Thyroid gland (tissue), 4 donors: ENCODE measurements around the gene CUL9.

ENCODE experiments used
- POLR2A ChIP-seq, 2 donors: fragments of 450-650 bp; IDR thresholded peaks; one replicate each; pipeline ENCODE4 v1.6.1; 2017; ENCODE audit warnings: antibody characterized with exemption in 2 of 2, mild to moderate bottlenecking in 2 of 2, moderate library complexity in 1 of 2
- TF ChIP-seq, protein P1 (sequence below), 6 experiments: fragments of 200-600 bp in 3 of 6; fragments of 450-650 bp in 3 of 6; sonication (generic) in 3 of 6; IDR thresholded peaks; one replicate each; pipeline ENCODE4 v1.5.1; 2016 to 2019; ENCODE audit warnings: antibody characterized with exemption in 6 of 6, mild to moderate bottlenecking in 2 of 6, inconsistent platforms in 1 of 6, moderate library complexity in 1 of 6

DNA sequence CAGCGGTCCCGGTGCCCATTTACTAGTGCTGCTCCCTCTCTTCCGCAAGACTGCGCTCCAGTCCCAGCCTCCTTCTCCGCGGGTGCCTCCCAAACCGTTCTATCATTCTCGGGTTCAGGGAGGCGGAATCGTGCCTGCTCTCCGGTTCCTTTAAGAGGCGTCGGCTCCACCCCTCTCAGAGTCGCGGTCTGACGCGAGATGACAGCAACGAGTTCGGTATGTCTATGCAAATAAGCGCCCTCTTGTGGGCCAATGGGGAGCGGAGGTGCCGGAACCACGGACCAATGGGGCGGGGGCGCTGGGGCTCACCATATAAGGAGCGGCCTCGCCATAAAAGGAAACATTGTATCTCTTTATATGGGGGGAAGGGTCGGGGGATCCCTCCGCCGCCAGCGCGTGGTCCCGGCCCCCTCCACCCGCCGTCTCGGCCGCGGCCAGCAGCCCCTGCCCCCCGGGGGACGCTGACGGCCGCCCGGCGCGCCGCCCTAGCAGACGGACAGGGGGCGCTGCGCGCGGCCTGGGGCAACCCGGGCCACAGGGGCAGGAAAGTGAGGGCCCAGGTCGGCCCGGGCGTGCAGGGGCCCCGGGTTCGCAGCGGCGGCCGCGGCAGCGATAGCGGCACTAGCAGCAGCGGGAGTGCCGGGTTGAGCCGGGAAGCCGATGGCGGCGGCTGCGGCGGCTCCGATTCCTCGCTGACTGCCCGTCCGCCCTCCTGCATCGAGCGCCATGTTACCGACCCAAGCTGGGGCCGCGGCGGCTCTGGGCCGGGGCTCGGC, 10.9 kb upstream of the CUL9 start, which contains the start of gene SRF:
- TF ChIP-seq, protein P1, sequence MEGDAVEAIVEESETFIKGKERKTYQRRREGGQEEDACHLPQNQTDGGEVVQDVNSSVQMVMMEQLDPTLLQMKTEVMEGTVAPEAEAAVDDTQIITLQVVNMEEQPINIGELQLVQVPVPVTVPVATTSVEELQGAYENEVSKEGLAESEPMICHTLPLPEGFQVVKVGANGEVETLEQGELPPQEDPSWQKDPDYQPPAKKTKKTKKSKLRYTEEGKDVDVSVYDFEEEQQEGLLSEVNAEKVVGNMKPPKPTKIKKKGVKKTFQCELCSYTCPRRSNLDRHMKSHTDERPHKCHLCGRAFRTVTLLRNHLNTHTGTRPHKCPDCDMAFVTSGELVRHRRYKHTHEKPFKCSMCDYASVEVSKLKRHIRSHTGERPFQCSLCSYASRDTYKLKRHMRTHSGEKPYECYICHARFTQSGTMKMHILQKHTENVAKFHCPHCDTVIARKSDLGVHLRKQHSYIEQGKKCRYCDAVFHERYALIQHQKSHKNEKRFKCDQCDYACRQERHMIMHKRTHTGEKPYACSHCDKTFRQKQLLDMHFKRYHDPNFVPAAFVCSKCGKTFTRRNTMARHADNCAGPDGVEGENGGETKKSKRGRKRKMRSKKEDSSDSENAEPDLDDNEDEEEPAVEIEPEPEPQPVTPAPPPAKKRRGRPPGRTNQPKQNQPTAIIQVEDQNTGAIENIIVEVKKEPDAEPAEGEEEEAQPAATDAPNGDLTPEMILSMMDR (IDR thresholded peaks at IDR 0.05), result peak in 4 of 6 experiments; percentile 29 to 90 (median 76)
- peak; percentile 64 to 96 for TF ChIP-seq POLR2A (IDR thresholded peaks at IDR 0.05)
